Chondrocyte (in vitro differentiated cells): ENCODE data around the gene NFATC4. TPM values are rescaled to one million over a fixed set of nuclear protein-coding genes. Genes with fewer than 3 reads are reported as not detected.

ENCODE experiments used
- DNase-seq: peaks from one replicate; pipeline ENCODE4 v3.0.0; 2021; ENCODE audit warnings: mixed read lengths, low spot score
- H3K27ac Mint-ChIP-seq: one replicate; pipeline ENCODE4 v1.8.0; 2021; ENCODE audit warnings: mild to moderate bottlenecking, moderate library complexity, mixed read lengths; ENCODE audit not compliant: unreplicated experiment
- H3K27me3 Mint-ChIP-seq: 2 replicates; pipeline ENCODE4 v1.8.0; 2021; ENCODE audit warnings: low read depth, mixed read lengths
- H3K36me3 Mint-ChIP-seq: 2 replicates; pipeline ENCODE4 v1.8.0; 2021; ENCODE audit warnings: low read depth, mixed read lengths
- H3K4me1 Mint-ChIP-seq: 2 replicates; pipeline ENCODE4 v1.8.0; 2021; ENCODE audit warnings: low read depth, mild to moderate bottlenecking, mixed read lengths
- H3K4me3 Mint-ChIP-seq: one replicate; pipeline ENCODE4 v1.8.0; 2021; ENCODE audit warnings: mild to moderate bottlenecking, moderate library complexity, mixed read lengths; ENCODE audit not compliant: unreplicated experiment
- H3K9me3 Mint-ChIP-seq: 2 replicates; pipeline ENCODE4 v1.8.0; 2021; ENCODE audit warnings: low read depth, mixed read lengths
- CTCF ChIP-seq: fragments of 200-600 bp; sonication (generic); IDR thresholded peaks from 2 replicates; pipeline ENCODE4 v1.5.0; 2021; ENCODE audit warnings: antibody characterized with exemption, mild to moderate bottlenecking, moderate library complexity
- total RNA-seq: library from RNA; stranded (reverse); gene quantifications from 3 replicates; pipeline ENCODE4 v1.2.1, GENCODE V29; 2021

NFATC4 gene
- total RNA-seq, 1 donor from 2014 or later = 97.7 TPM

GRCh38 chr14:24403294-24403998, 35.5 kb downstream of the NFATC4 start:
- H3K4me3 Mint-ChIP-seq = no peak overlapping the region
- H3K27me3 Mint-ChIP-seq = no peaks in the 10 kb centered on the region
- H3K9me3 Mint-ChIP-seq = no peaks in the 10 kb centered on the region
- no peak for DNase-seq
- H3K4me1 Mint-ChIP-seq = peaks cover 51% of the 10 kb centered on the region
- TF ChIP-seq CTCF = no peak
- no peak overlapping the region for H3K27ac Mint-ChIP-seq
- H3K36me3 Mint-ChIP-seq = peaks cover 6% of the 10 kb centered on the region

GRCh38 chr14:24404814-24405213, 36.8 kb downstream of the NFATC4 start:
- no peak for DNase-seq
- H3K9me3 Mint-ChIP-seq = no peaks in the 10 kb centered on the region
- peaks cover 44% of the 10 kb centered on the region for H3K4me1 Mint-ChIP-seq
- no peak overlapping the region for H3K27ac Mint-ChIP-seq
- H3K4me3 Mint-ChIP-seq = no peak overlapping the region
- TF ChIP-seq CTCF = no peak
- H3K36me3 Mint-ChIP-seq = peaks cover 6% of the 10 kb centered on the region
- H3K27me3 Mint-ChIP-seq = no peaks in the 10 kb centered on the region

- Mint-ChIP-seq H3K9me3 (no peaks in the 10 kb centered on the region), H3K36me3 (peaks cover 8% of the 10 kb centered on the region), H3K27ac (no peak overlapping the region), H3K27me3 (no peaks in the 10 kb centered on the region), H3K4me3 (no peak overlapping the region), H3K4me1 (peaks cover 28% of the 10 kb centered on the region)
- DNase-seq = no peak
- TF ChIP-seq CTCF = no peak
Measured at GRCh38 chr14:24406416-24406815, 38.4 kb downstream of the NFATC4 start.

GRCh38 chr14:24407608-24408325, 39.8 kb downstream of the NFATC4 start:
- peaks cover 14% of the 10 kb centered on the region for H3K36me3 Mint-ChIP-seq
- no peak overlapping the region for H3K27ac Mint-ChIP-seq
- TF ChIP-seq CTCF = no peak
- H3K4me3 Mint-ChIP-seq = no peak overlapping the region
- no peaks in the 10 kb centered on the region for H3K9me3 Mint-ChIP-seq
- no peak for DNase-seq
- no peaks in the 10 kb centered on the region for H3K27me3 Mint-ChIP-seq
- H3K4me1 Mint-ChIP-seq = peaks cover 17% of the 10 kb centered on the region

- Mint-ChIP-seq H3K4me1 (peaks cover 7% of the 10 kb centered on the region), H3K27me3 (no peaks in the 10 kb centered on the region), H3K36me3 (peaks cover 21% of the 10 kb centered on the region), H3K4me3 (no peak overlapping the region), H3K9me3 (no peaks in the 10 kb centered on the region), H3K27ac (no peak overlapping the region)
- TF ChIP-seq CTCF = no peak
- DNase-seq = no peak
Measured at GRCh38 chr14:24408764-24409163, 40.8 kb downstream of the NFATC4 start.
